HG03439 (cell line): ENCODE measurements around the gene AGPAT4.

Experiments used
- ATAC-seq: cut with Tn5 transposase; IDR thresholded peaks from one replicate; pipeline ENCODE4 v1.9.1; 2021; ENCODE audit warnings: mild to moderate bottlenecking, moderate library complexity; ENCODE audit not compliant: unreplicated experiment

The AGPAT4 gene

DNA sequence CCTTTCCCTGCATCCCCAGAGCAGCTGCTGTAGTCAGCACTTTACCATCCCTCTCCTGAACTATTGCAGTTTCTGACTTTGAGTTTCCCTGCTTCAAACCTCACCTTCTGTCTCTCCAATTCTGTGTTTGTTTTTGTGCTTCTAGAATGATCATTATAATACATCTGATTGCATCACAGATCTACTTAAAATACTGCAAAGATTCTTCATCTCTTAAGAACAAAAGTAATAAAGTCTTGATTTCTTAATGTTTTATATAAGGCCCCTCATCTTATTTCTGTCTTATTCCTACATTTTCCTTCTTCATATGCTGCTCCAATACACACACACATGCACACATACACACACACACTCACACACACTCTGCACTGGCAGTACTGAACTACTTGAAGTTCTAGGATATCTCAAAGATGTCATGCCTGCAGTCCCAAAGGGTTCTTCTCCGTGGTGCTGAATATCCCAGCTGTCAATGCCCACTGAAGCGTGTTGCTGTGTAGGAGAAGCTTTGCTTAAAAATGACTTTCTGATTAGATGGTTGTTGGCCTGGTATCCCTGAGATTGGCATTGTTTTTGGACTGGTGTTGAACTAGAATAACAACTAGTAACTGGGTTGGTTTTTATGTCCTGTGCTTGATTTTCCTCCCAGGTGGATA is 185.1 kb downstream of the AGPAT4 start:
- no peak for ATAC-seq

DNA sequence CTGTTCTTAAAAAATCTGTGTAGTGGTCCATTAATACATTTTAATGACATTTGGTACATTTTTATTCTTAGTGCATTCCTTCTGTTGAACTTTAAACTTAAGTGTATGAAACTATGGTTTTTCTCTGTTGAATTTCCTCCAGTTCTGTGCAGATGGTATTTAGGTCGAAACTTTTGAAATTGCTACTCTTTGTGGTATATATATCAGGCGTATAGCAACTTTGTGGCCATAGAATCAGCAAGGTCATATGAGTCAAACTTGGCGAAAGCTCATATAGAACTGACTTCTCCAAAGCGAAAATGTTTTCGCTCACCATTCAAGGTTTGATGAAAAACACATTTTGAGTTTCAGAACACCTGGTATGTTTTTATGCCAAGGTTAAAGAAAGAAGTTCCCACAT is 188.6 kb downstream of the AGPAT4 start:
- ATAC-seq: no peak

DNA sequence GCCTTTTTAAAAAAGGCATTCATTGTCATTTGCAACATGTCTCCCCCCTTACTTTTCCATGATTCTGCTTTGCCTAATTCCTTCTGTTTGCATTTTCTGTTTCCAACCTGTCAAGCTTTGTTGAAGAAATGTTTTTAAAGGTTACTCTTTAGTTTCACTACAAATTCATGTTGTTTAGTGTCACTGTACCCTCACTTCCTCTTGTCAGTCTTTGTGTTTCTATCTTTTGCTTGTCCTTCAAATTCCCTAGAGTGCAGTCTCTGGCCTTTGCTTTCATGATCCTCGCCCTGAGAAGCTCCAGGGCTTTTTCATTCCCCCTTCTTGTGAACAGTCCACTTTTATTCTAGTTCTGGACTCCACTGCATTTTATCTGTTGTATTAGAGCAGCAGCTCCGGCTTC is 191.6 kb downstream of the AGPAT4 start:
- ATAC-seq: no peak

DNA sequence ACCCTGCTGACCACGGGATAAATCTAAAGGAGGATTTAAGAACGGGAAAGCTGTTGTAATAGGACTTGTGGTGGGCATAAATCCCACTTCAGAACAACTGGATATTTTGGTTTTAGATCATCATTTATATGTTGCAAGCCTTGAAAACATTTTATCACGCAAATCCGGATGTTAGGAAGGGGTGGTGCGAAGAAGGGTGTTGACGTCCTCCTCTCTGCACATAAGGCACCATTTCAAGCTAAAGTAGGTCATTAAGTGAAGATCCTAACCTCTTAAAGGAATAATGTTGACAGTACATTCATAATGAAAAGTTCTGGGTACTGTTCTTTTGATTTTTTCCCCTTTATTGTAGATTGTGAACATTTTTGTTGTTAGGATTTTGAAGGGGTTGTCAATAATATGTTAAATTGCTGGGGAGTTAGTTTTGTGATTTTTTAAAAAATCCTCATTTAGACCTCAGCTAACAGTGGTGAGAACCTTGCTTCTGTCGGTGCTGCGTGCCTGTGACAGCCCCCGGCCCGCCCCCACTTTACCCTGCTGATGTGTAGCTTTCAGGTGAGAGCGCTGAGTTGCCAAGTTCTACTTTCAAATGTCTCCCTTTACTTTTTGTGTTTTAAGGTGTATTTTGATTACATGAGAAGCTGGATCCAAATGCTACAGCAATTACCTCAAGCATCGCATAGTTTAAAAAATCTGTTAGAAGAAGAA is 193.4 kb downstream of the AGPAT4 start:
- no peak for ATAC-seq
